H9 (cell line): ENCODE measurements around the gene PRICKLE1. TPM values are rescaled to one million over a fixed set of nuclear protein-coding genes. Genes with fewer than 3 reads are reported as not detected.

Experiments used
- DNase-seq: peaks from one replicate; pipeline ENCODE4 v3.0.0-alpha.2; 2017
- H2AFZ ChIP-seq: one replicate; pipeline ENCODE4 v1.6.1; 2013; ENCODE audit warnings: mild to moderate bottlenecking, low read length, control low read depth, moderate library complexity
- H2AK5ac ChIP-seq: 2 replicates; pipeline ENCODE4 v1.6.1; 2013; ENCODE audit warnings: low read length, control low read depth, mixed read lengths; ENCODE audit not compliant: insufficient read length
- H2BK120ac ChIP-seq: one replicate; pipeline ENCODE4 v1.6.1; 2013; ENCODE audit warnings: low read depth, mild to moderate bottlenecking, low read length, control low read depth, inconsistent platforms; ENCODE audit not compliant: poor library complexity, severe bottlenecking
- H2BK12ac ChIP-seq: 2 replicates; pipeline ENCODE4 v1.6.1; 2013; ENCODE audit warnings: low read length, control low read depth, mixed read lengths, low read depth; ENCODE audit not compliant: insufficient read length
- H2BK15ac ChIP-seq: 2 replicates; pipeline ENCODE4 v1.6.1; 2013; ENCODE audit warnings: low read depth, low read length, control low read depth
- H2BK20ac ChIP-seq: one replicate; pipeline ENCODE4 v1.6.1; 2013; ENCODE audit warnings: low read depth, mild to moderate bottlenecking, low read length, control low read depth, inconsistent platforms; ENCODE audit not compliant: poor library complexity, severe bottlenecking
- H2BK5ac ChIP-seq: 2 replicates; pipeline ENCODE4 v1.6.1; 2013; ENCODE audit warnings: low read length, control low read depth, mixed read lengths; ENCODE audit not compliant: insufficient read length
- H3K14ac ChIP-seq: 2 replicates; pipeline ENCODE4 v1.6.1; 2013; ENCODE audit warnings: low read length, control low read depth; ENCODE audit not compliant: insufficient read depth
- H3K18ac ChIP-seq: 2 replicates; pipeline ENCODE4 v1.6.1; 2013; ENCODE audit warnings: low read depth, mild to moderate bottlenecking, mixed read lengths, low read length, control low read depth; ENCODE audit not compliant: insufficient read length
- H3K23ac ChIP-seq: 2 replicates; pipeline ENCODE4 v1.6.1; 2013; ENCODE audit warnings: low read length, control low read depth, mixed read lengths, low read depth; ENCODE audit not compliant: insufficient read length
- H3K23me2 ChIP-seq: 2 replicates; pipeline ENCODE4 v1.6.1; 2013; ENCODE audit warnings: low read depth, mild to moderate bottlenecking, mixed read lengths, low read length, control low read depth; ENCODE audit not compliant: insufficient read length, poor library complexity, severe bottlenecking
- H3K27ac ChIP-seq: 2 replicates; pipeline ENCODE4 v1.5.1; 2013; ENCODE audit warnings: low read length, control low read depth, mixed read lengths, low read depth; ENCODE audit not compliant: insufficient read length
- H3K27me3 ChIP-seq: 2 replicates; pipeline ENCODE4 v1.6.1; 2013; ENCODE audit warnings: low read length, control low read depth, inconsistent platforms; ENCODE audit not compliant: insufficient read depth
- H3K4ac ChIP-seq: 2 replicates; pipeline ENCODE4 v1.6.1; 2013; ENCODE audit warnings: low read depth, mild to moderate bottlenecking, control low read depth, inconsistent platforms, low read length, moderate library complexity
- H3K4me1 ChIP-seq: 2 replicates; pipeline ENCODE4 v1.6.1; 2013; ENCODE audit warnings: low read length, control low read depth, inconsistent platforms; ENCODE audit not compliant: insufficient read depth
- H3K4me2 ChIP-seq: 2 replicates; pipeline ENCODE4 v1.6.1; 2013; ENCODE audit warnings: low read length, control low read depth, mixed read lengths; ENCODE audit not compliant: insufficient read length, insufficient read depth
- H3K56ac ChIP-seq: 2 replicates; pipeline ENCODE4 v1.6.1; 2013; ENCODE audit warnings: low read depth, mild to moderate bottlenecking, mixed read lengths, low read length, control low read depth; ENCODE audit not compliant: insufficient read length
- H3K79me1 ChIP-seq: 2 replicates; pipeline ENCODE4 v1.6.1; 2013; ENCODE audit warnings: low read depth, mild to moderate bottlenecking, moderate library complexity, low read length, control low read depth, inconsistent platforms; ENCODE audit not compliant: insufficient read depth, poor library complexity, severe bottlenecking
- H3K79me2 ChIP-seq: 2 replicates; pipeline ENCODE4 v1.6.1; 2013; ENCODE audit warnings: low read length, control low read depth, inconsistent platforms; ENCODE audit not compliant: insufficient read depth
- H3K9ac ChIP-seq: 2 replicates; pipeline ENCODE4 v1.6.1; 2013; ENCODE audit warnings: low read length, control low read depth, mixed read lengths; ENCODE audit not compliant: insufficient read length; ENCODE audit errors: extremely low read depth
- H3K9me3 ChIP-seq: one replicate; pipeline ENCODE4 v1.6.1; 2013; ENCODE audit warnings: low read depth, low read length, inconsistent platforms; ENCODE audit not compliant: control insufficient read depth
- H3T11ph ChIP-seq: one replicate; pipeline ENCODE4 v1.6.1; 2013; ENCODE audit warnings: mild to moderate bottlenecking, low read length, control low read depth, inconsistent platforms
- H4K20me1 ChIP-seq: one replicate; pipeline ENCODE4 v1.6.1; 2013; ENCODE audit not compliant: control insufficient read depth, insufficient read length, insufficient read depth
- H4K5ac ChIP-seq: 2 replicates; pipeline ENCODE4 v1.6.1; 2013; ENCODE audit warnings: low read depth, mild to moderate bottlenecking, mixed read lengths, low read length, control low read depth; ENCODE audit not compliant: insufficient read length
- H4K8ac ChIP-seq: replicated peaks from 2 replicates; pipeline ENCODE4 v1.6.1; 2013; ENCODE audit warnings: low read length, control low read depth, mixed read lengths, low read depth; ENCODE audit not compliant: insufficient read length
- H4K91ac ChIP-seq: 2 replicates; pipeline ENCODE4 v1.6.1; 2013; ENCODE audit warnings: low read depth, mild to moderate bottlenecking, moderate library complexity, mixed read lengths, low read length, control low read depth; ENCODE audit not compliant: insufficient read length
- H3K27ac Mint-ChIP-seq, 3 experiments: 2 replicates in 2 of 3; 3 replicates in 1 of 3; pipeline ENCODE4 v1.8.0; 2020 to 2021; ENCODE audit warnings: mixed read lengths in 3 of 3, mild to moderate bottlenecking in 1 of 3, moderate library complexity in 1 of 3
- H3K27me3 Mint-ChIP-seq: 2 replicates; pipeline ENCODE4 v1.8.0; 2021; ENCODE audit warnings: low read depth, mild to moderate bottlenecking, moderate library complexity, mixed read lengths
- H3K36me3 Mint-ChIP-seq, 3 experiments: 2 replicates in 2 of 3; 3 replicates in 1 of 3; pipeline ENCODE4 v1.8.0; 2020 to 2021; ENCODE audit warnings: low read depth in 3 of 3, mixed read lengths in 3 of 3; ENCODE audit not compliant: insufficient read depth in 1 of 3
- H3K4me1 Mint-ChIP-seq, 2 experiments: 2 replicates each; pipeline ENCODE4 v1.8.0; 2020; ENCODE audit warnings: mixed read lengths in 2 of 2
- H3K4me3 Mint-ChIP-seq, 2 experiments: 2 replicates in 1 of 2; 3 replicates in 1 of 2; pipeline ENCODE4 v1.8.0; 2020 to 2021; ENCODE audit warnings: mild to moderate bottlenecking in 2 of 2, mixed read lengths in 2 of 2, moderate library complexity in 1 of 2
- H3K9me3 Mint-ChIP-seq, 2 experiments: 2 replicates in 1 of 2; 3 replicates in 1 of 2; pipeline ENCODE4 v1.8.0; 2020; ENCODE audit warnings: mild to moderate bottlenecking in 2 of 2, mixed read lengths in 2 of 2, moderate library complexity in 1 of 2
- WGBS: extraction: QIAGEN DNeasy Blood & Tissue Kit; methylation state at CpG from one replicate; pipeline ENCODE4 v1.1.7; 2013; ENCODE audit warnings: missing lambda C conversion rate, low lambda C conversion rate, mixed read lengths; ENCODE audit not compliant: insufficient read length; ENCODE audit errors: extremely low coverage; 5-methylcytosine and 5-hydroxymethylcytosine counted together
- total RNA-seq: library from RNA; stranded (reverse); gene quantifications from 2 replicates; pipeline ENCODE4 v1.2.1, GENCODE V29; 2021
- TF ChIP-seq, protein P1 (sequence below): fragments of 200-600 bp; sonication (generic); conservative IDR thresholded peaks from 3 replicates; pipeline ENCODE4 v1.8.0; 2021; ENCODE audit warnings: antibody characterized with exemption, mild to moderate bottlenecking

Gene PRICKLE1
- total RNA-seq, 1 experiment from 2014 or later, result 20.5 TPM

- no peaks in the 10 kb centered on the region for H3K27me3 Mint-ChIP-seq
- no peak overlapping the region for H2BK5ac ChIP-seq
- no peak overlapping the region for H2BK120ac ChIP-seq
- H2AK5ac ChIP-seq, result no peak overlapping the region
- no peak overlapping the region for H2AFZ ChIP-seq
- H3K79me1 ChIP-seq, result no peaks in the 10 kb centered on the region
- no peaks in the 10 kb centered on the region for H3K4me1 ChIP-seq
- H3K4me1 Mint-ChIP-seq, result peaks cover 0 to 3% of the 10 kb centered on the region in 2 experiments; a peak in 1 of 4 replicates
- no peaks in the 10 kb centered on the region for H3K9me3 Mint-ChIP-seq
- no peak overlapping the region for H3K27ac ChIP-seq
- TF ChIP-seq, protein P1, sequence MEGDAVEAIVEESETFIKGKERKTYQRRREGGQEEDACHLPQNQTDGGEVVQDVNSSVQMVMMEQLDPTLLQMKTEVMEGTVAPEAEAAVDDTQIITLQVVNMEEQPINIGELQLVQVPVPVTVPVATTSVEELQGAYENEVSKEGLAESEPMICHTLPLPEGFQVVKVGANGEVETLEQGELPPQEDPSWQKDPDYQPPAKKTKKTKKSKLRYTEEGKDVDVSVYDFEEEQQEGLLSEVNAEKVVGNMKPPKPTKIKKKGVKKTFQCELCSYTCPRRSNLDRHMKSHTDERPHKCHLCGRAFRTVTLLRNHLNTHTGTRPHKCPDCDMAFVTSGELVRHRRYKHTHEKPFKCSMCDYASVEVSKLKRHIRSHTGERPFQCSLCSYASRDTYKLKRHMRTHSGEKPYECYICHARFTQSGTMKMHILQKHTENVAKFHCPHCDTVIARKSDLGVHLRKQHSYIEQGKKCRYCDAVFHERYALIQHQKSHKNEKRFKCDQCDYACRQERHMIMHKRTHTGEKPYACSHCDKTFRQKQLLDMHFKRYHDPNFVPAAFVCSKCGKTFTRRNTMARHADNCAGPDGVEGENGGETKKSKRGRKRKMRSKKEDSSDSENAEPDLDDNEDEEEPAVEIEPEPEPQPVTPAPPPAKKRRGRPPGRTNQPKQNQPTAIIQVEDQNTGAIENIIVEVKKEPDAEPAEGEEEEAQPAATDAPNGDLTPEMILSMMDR, result no peak
- no peak overlapping the region for H3K56ac ChIP-seq
- no peak overlapping the region for H3K4me2 ChIP-seq
- no peak overlapping the region for H4K91ac ChIP-seq
- no peak overlapping the region for H3K9ac ChIP-seq
- no peak overlapping the region for H4K8ac ChIP-seq
- no peak overlapping the region for H3K27ac Mint-ChIP-seq
- no peaks in the 10 kb centered on the region for H4K20me1 ChIP-seq
- H4K5ac ChIP-seq, result no peak overlapping the region
- peaks cover 0 to 4% (median 1%) of the 10 kb centered on the region in 3 experiments; a peak in 1 of 7 replicates for H3K36me3 Mint-ChIP-seq
- no peaks in the 10 kb centered on the region for H3K79me2 ChIP-seq
- no peak overlapping the region for H2BK15ac ChIP-seq
- H3K9me3 ChIP-seq, result no peaks in the 10 kb centered on the region
- no peak overlapping the region for H2BK20ac ChIP-seq
- no peak overlapping the region for H3K14ac ChIP-seq
- no peak overlapping the region for H3K4me3 Mint-ChIP-seq
- H3K23me2 ChIP-seq, result no peaks in the 10 kb centered on the region
- H3K18ac ChIP-seq, result no peak overlapping the region
- H2BK12ac ChIP-seq, result no peak overlapping the region
- DNase-seq, result no peak
- no peak overlapping the region for H3K23ac ChIP-seq
- no peak overlapping the region for H3K4ac ChIP-seq
- no CpG with 5 or more reads among the region's 3 CpGs for WGBS
- H3K27me3 ChIP-seq, result no peaks in the 10 kb centered on the region
- H3T11ph ChIP-seq, result no peak overlapping the region
Measured at GRCh38 chr12:42420395-42420794, 169.2 kb downstream of the PRICKLE1 start.
